Upper lobe of right lung (tissue), 1 donor: ENCODE measurements around the gene PRDM15. TPM values are rescaled to one million over a fixed set of nuclear protein-coding genes. Genes with fewer than 3 reads are reported as not detected.

Source experiments
- ATAC-seq: fragments of 200-7000 bp; cut with Tn5 transposase; one replicate; pipeline ENCODE4 v1.9.1; 2020; ENCODE audit warnings: mild to moderate bottlenecking, moderate library complexity
- DNase-seq: peaks from one replicate; pipeline ENCODE4 v3.0.0-alpha.2; 2020
- H3K27ac ChIP-seq: fragments of 200-600 bp; one replicate; pipeline ENCODE4 v1.8.0; 2022
- H3K27me3 ChIP-seq: fragments of 200-600 bp; one replicate; pipeline ENCODE4 v1.8.0; 2022; ENCODE audit warnings: mild to moderate bottlenecking
- H3K36me3 ChIP-seq: fragments of 200-600 bp; one replicate; pipeline ENCODE4 v1.8.0; 2022
- H3K4me1 ChIP-seq: fragments of 200-600 bp; one replicate; pipeline ENCODE4 v1.8.0; 2022
- H3K4me3 ChIP-seq: fragments of 200-600 bp; one replicate; pipeline ENCODE4 v1.8.0; 2022; ENCODE audit warnings: mild to moderate bottlenecking
- H3K9me3 ChIP-seq: fragments of 200-600 bp; one replicate; pipeline ENCODE4 v1.8.0; 2022
- CTCF ChIP-seq: fragments of 200-600 bp; IDR thresholded peaks from one replicate; pipeline ENCODE4 v1.8.0; 2022; ENCODE audit warnings: antibody characterized with exemption
- intact Hi-C: fragments of 100-400 bp; cut with DNase I; formaldehyde crosslinking; loops from one replicate; pipeline ENCODE4 v1.11.0; 2022
- total RNA-seq: library from RNA; stranded (reverse); fragmentation: NEBNext Ultra II Directional; extraction: Animal tissue kit (Norgen Biotek cat#: 25700); gene quantifications from one replicate; pipeline ENCODE4 v1.2.1, GENCODE V29; 2021
- donor health status: DM: no; HTN: yes; CAD: no; lungs with severe emphysema.

PRDM15 gene
- total RNA-seq, 1 donor from 2014 or later: 7.4 TPM

DNA sequence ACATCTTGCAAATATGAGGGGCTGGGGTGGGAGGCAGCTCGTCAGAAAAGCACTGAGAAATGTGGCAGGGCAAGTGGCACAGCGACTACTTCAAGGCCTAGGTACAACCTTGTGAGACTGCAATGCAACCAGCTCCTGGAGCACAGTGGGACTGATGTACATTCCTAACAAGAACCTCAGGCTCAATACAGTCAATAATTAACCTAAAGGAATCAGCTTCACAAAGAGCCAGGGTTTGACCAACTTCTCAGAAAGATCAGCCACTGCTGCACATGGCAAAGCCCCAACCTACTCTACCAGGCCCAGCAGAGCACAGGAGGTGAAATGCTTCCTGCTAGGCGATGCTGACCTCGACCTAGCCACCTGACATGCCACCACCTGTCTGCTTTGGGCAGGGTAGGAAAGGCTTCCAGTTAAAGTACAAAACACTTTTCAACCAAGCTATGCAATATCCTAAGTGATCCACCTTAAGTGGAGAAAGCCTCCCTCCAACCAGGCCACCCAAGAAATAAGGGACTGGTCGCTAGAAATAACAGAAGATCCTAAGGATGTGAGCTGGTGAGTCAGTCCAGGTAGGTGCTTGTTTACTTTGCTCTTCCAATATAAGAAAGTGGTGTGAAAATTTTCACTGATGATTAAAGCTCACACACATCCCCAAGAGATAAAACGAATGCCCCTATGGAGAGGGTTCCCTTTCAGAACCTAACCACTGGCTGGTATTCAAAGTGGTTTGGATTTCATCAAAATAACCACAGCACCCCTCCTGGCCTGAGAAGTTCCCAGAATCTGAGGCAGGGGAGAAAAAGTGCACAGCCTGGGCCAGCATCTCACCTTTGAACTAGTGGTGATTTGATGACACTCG is 114.4 kb downstream of the PRDM15 start:
- Histone ChIP-seq H3K4me1 (peaks cover 43% of the 10 kb centered on the region), H3K9me3 (no peaks in the 10 kb centered on the region), H3K27me3 (peaks cover 70% of the 10 kb centered on the region), H3K36me3 (no peaks in the 10 kb centered on the region), H3K27ac (peak overlapping the region; percentile 80), H3K4me3 (peak overlapping the region; percentile 58)
- TF ChIP-seq CTCF: no peak
- DNase-seq: no peak
- no peak for ATAC-seq
- intact Hi-C loops: no loop called here

DNA sequence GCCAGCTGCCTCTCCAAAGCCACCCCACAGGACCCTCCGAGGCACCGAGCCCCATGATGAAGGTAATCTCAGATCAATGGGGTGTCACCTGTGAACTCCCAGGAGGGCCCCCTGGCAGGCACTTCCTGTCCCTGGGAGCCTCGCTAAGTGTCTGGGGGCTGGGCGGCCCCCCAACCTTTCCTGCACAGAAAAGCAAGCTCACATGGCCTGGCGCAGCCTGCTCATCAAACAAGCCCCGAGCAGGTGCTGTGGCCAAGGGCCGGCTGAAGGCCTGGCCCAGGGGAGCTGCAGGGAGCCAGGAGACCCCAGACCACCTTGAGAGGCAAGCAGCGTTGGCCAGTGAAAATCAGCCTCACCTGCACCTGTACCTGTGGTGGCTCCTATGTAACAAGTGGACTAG is 115.1 kb downstream of the PRDM15 start:
- Histone ChIP-seq H3K27ac (no peak overlapping the region), H3K4me1 (peaks cover 43% of the 10 kb centered on the region), H3K27me3 (peaks cover 62% of the 10 kb centered on the region)

GRCh38 chr21:41763398-41763931 is 115.7 kb downstream of the PRDM15 start:
- Histone ChIP-seq H3K9me3 (no peaks in the 10 kb centered on the region), H3K4me1 (peaks cover 42% of the 10 kb centered on the region), H3K36me3 (no peaks in the 10 kb centered on the region), H3K4me3 (no peak overlapping the region), H3K27me3 (peaks cover 57% of the 10 kb centered on the region), H3K27ac (no peak overlapping the region)
- no peak for TF ChIP-seq CTCF
- ATAC-seq (no peak), DNase-seq (no peak)
- intact Hi-C loops: no loop called here

More for the DNA sequence above, 115.1 kb downstream of the PRDM15 start:
- intact Hi-C loops: no loop called here
- ATAC-seq (no peak), DNase-seq (no peak)
- H3K4me3 ChIP-seq: no peak overlapping the region
- no peaks in the 10 kb centered on the region for H3K9me3 ChIP-seq
- no peak for TF ChIP-seq CTCF
- no peaks in the 10 kb centered on the region for H3K36me3 ChIP-seq

GRCh38 chr21:41762753-41763152 is 116.4 kb downstream of the PRDM15 start:
- TF ChIP-seq CTCF: no peak
- ATAC-seq: no peak
- intact Hi-C loops: no loop called here
- DNase-seq: no peak
- Histone ChIP-seq H3K4me3 (no peak overlapping the region), H3K36me3 (no peaks in the 10 kb centered on the region), H3K4me1 (peaks cover 35% of the 10 kb centered on the region), H3K27me3 (peaks cover 50% of the 10 kb centered on the region), H3K27ac (peak overlapping the region; percentile 27), H3K9me3 (no peaks in the 10 kb centered on the region)

- intact Hi-C loops: no loop called here
Measured at GRCh38 chr21:41761934-41762635, 117.1 kb downstream of the PRDM15 start.

More at GRCh38 chr21:41761934-41762635, 117.1 kb downstream of the PRDM15 start:
- H3K27ac ChIP-seq: peak overlapping the region; percentile 27
- TF ChIP-seq CTCF: no peak
- H3K27me3 ChIP-seq: peaks cover 43% of the 10 kb centered on the region
- ATAC-seq: peak; percentile 45
- peak; percentile 78 for DNase-seq
- peak overlapping the region; percentile 25 for H3K4me3 ChIP-seq
- H3K9me3 ChIP-seq: no peaks in the 10 kb centered on the region
- no peaks in the 10 kb centered on the region for H3K36me3 ChIP-seq
- H3K4me1 ChIP-seq: peaks cover 29% of the 10 kb centered on the region
